C4-2B (cell line): ENCODE results near the gene ISG20L2.

Experiments
- H3K27ac ChIP-seq: fragments of 450-650 bp; 2 replicates; pipeline ENCODE4 v1.5.1; 2017
- ZFX ChIP-seq: fragments of 450-650 bp; IDR thresholded peaks from 2 replicates; pipeline ENCODE4 v1.6.1; 2017
- TF ChIP-seq, protein P1 (sequence below): fragments of 450-650 bp; conservative IDR thresholded peaks from 2 replicates; pipeline ENCODE4 v1.5.1; 2017; ENCODE audit warnings: mild to moderate bottlenecking

ISG20L2 gene

DNA sequence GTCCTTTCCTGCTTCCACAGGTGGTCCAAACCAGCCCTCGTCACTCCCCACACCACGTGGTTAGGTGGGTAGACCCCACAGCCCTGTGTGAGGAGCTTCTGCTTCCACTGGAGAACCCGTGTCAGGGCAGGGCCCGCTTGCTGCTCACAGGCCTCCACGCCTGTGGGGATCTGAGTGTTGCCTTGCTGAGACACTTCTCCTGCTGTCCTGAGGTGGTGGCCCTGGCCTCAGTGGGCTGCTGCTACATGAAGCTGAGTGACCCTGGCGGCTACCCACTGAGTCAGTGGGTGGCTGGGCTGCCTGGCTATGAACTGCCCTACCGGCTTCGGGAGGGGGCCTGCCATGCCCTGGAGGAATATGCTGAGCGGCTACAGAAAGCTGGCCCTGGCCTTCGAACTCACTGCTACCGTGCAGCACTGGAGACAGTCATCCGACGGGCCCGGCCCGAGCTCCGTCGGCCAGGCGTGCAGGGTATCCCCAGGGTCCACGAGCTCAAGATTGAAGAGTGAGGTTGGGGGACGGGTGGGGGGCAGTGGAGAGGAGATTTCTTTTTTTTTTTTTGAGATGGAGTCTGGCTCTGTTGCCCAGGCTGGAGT is 5.5 kb upstream of the ISG20L2 start:
- H3K27ac ChIP-seq: no peak overlapping the region
- TF ChIP-seq, protein P1, sequence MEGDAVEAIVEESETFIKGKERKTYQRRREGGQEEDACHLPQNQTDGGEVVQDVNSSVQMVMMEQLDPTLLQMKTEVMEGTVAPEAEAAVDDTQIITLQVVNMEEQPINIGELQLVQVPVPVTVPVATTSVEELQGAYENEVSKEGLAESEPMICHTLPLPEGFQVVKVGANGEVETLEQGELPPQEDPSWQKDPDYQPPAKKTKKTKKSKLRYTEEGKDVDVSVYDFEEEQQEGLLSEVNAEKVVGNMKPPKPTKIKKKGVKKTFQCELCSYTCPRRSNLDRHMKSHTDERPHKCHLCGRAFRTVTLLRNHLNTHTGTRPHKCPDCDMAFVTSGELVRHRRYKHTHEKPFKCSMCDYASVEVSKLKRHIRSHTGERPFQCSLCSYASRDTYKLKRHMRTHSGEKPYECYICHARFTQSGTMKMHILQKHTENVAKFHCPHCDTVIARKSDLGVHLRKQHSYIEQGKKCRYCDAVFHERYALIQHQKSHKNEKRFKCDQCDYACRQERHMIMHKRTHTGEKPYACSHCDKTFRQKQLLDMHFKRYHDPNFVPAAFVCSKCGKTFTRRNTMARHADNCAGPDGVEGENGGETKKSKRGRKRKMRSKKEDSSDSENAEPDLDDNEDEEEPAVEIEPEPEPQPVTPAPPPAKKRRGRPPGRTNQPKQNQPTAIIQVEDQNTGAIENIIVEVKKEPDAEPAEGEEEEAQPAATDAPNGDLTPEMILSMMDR: no peak
- TF ChIP-seq ZFX: no peak

DNA sequence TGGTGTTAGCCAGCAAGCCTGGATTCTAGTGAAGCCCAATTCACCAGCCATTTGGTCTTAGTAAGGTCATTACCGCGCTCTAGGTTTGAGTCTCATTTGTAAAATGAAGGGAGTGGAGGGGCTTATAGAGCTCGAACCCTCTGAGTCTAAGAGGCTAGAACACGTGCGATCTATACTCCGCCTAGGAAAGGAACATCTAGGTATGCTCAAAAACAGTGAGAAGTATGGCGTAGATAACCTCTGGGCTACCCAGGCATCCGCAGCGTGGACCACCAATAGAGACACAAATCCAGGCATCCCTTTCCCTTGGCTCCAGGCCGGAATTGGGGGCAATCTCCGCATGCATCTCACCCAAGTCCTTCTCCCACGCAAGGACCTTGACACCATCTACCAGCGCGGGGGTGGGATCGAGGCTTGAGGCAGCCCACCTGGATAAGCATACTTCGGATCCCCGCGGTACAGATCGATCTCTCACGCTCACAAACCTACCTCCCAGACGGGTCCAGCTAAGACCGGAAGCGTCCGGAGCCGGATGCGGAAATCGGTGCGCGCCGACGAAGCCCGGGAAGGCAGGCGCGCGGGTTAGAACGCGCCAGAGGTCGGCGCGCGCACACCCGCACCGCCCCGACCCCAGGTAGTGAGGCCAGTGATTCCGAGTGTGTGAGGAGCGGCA is 504 bp downstream of the ISG20L2 start, which contains the start of gene METTL25B:
Gene METTL25B, plus strand, starts transcription at position 544 of the 673 bp plus-strand sequence. CDS start 636 bp downstream, outside the sequence.
- TF ChIP-seq, protein P1: no peak
- no peak for TF ChIP-seq ZFX
- H3K27ac ChIP-seq: peak within 1 kb of the TSS; percentile 97

DNA sequence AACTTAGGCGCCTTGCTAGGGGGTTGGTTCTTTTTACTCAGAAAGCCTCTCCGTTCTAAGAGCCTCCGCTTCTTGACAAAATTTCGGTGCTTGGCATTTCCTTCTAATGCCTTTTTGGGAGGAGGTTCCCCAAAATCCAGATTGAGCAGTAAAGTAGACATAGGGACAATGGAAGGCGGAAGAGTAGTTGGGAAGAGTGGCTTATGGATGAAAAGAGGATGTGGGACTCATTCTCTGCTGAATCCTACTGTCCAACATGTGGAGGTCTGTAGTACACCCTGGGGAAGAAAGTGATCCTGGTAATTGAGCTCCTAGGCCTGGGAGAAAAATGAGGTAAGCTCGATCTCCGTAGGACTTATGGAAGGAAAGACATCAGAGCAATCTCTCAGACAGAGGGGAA is 1.1 kb downstream of the ISG20L2 start:
- H3K27ac ChIP-seq: peak overlapping the region; percentile 97
- TF ChIP-seq ZFX: no peak
- TF ChIP-seq, protein P1: no peak

DNA sequence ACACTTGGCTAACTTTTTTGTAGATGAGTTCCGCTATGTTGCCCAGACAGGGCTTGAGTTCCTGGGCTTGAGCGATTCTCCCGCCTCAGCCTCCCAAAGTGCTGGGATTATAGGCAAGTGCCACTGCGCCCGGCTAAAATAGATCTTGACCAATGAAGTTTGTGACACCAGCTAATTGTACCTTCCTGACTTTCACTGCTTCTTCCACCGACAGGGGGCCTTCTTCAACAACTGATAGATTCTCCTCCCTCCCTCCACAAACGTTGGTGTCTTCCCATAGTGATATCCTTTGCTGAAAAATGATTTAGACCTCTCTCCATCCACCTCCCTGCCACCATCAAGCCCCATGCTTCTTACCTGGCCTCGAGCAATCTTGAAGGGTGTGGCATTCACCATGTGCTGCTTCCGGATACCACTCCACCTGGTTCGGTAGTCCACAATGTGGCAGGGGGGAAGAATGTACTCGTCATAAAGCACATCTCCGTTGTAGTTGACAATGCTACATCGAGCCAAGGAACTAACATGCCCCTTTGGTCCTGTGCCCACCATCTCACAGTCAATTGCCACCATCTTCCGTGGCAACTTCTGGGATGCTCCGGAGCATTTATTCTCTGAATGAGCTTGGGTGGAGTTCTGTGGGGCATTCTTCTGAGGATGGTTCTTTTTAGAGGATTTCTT is 1.9 kb downstream of the ISG20L2 start:
- no peak for TF ChIP-seq ZFX
- TF ChIP-seq, protein P1: peak; percentile 31
- H3K27ac ChIP-seq: peak overlapping the region; percentile 97

DNA sequence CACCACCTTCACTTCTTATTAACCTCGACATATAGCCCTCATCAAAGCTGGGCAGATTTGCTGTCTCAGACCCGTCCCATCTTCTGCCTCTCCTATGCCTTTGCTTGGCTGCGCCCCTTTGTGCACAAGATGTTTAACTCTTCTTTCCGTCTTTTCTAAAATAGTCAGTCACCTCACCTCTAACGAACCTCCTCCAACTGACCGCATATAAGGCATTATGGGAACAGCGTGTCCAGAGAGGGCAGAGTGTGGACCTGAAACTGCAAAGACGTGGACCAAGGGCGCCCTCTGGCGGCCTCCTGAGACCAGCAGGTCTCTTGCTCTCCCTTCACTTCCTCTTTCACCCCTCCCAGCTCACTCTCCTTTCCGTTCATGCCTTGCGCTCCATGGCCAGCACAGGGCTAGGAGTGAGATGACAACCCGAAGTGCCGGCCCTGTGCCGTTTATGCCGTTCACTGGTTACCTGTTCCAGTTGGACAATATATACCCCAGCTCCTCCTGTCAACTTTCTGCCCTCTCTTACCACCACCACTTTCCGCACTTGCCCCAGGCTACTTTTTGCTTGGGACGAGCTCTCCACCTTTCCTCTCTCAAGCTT is 2.8 kb downstream of the ISG20L2 start:
- H3K27ac ChIP-seq: peak overlapping the region; percentile 97

DNA sequence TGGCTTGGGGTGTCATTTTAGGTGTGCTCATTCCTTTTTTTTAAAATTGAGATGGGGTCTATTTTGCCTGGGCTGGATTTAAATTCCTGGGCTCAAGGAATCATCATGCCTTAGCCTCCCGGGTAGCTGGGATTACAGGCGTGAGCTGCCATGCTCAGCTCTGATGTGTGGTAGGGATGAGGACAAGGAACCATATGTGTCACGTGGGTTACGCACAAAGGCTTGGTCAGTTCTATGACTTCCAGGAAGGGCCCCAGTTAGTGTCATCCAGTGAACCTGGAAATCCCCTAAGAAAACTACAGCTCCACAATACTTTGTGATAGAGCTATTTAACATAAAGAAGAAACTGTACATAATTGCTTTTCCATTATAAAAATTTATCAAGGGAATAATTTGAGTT is 7.0 kb downstream of the ISG20L2 start:
- no peak overlapping the region for H3K27ac ChIP-seq
- no peak for TF ChIP-seq ZFX
- TF ChIP-seq, protein P1: no peak

More for the DNA sequence above, 2.8 kb downstream of the ISG20L2 start:
- TF ChIP-seq, protein P1: peak; percentile 94
- TF ChIP-seq ZFX: no peak
